HCT116 (cell line): ENCODE data around the gene SHISA6.

ENCODE experiments used
- SP1 ChIP-seq: IDR thresholded peaks from 2 replicates; pipeline ENCODE4 v1.6.1; 2012; ENCODE audit warnings: low read depth
- YY1 ChIP-seq: IDR thresholded peaks from 2 replicates; pipeline ENCODE4 v1.6.1; 2011; ENCODE audit warnings: low read length, low read depth, moderate library complexity, mild to moderate bottlenecking; ENCODE audit not compliant: insufficient replicate concordance; ENCODE audit errors: extremely low read depth

DNA sequence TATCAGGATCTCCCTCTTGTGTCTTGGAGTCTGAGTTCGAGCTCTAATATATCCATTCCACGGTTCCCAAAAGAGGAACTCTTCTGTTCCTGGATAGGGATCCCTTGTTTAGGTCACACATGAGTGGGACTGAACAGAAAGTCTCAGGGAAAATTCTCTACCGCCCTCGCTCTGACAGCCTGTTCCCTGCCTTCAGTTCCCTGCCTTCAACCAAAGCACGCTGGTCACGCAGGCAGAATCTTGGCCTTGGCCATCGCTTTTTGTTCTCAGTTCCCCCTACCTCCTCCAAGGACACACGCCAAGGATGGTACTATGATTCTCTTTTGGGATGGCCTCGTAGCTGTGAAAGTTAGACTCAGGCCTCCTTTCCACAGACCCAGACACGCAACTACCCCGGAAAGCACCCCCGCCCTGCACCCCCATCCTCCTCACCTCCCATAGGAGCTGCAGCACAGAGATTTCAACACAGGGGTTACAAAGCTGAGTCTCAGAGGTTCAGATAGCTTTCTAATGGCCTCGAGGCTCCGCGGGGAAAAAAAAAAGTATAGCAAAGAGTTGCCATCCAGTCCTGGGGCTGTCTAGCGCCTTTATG, 1.5 kb upstream of the SHISA6 start:
- TF ChIP-seq YY1 (no peak), SP1 (no peak)
